Loucy (cell line): ENCODE results near the gene EXOC2.

Source experiments
- EZH2phosphoT487 ChIP-seq: fragments of 200-600 bp; IDR thresholded peaks from 2 replicates; pipeline ENCODE4 v1.6.1; 2018; ENCODE audit warnings: antibody characterized with exemption, mild to moderate bottlenecking, moderate library complexity, borderline replicate concordance
- TF ChIP-seq, protein P1 (sequence below): fragments of 200-600 bp; sonication (generic); conservative IDR thresholded peaks from 2 replicates; pipeline ENCODE4 v1.5.1; 2014; ENCODE audit warnings: mild to moderate bottlenecking, antibody characterized with exemption, low read length

DNA sequence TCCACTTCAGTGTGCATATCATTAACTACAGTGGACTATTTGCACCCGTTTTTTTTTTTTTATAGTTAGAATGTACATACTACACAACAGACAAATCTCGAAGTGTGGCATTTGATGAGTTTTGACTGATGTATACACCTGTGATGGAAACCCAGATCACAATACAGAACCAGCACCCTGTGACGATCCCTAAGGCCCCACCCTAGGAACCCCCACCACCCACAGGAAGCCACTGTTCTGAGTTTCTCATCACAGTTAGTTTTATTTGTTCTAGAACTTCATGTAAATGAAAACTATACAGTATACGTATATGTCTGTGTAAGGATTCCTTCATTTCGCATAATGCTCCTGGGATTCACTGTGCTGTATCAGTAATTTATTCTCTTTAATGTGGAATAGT is 198.5 kb downstream of the EXOC2 start:
- TF ChIP-seq, protein P1, sequence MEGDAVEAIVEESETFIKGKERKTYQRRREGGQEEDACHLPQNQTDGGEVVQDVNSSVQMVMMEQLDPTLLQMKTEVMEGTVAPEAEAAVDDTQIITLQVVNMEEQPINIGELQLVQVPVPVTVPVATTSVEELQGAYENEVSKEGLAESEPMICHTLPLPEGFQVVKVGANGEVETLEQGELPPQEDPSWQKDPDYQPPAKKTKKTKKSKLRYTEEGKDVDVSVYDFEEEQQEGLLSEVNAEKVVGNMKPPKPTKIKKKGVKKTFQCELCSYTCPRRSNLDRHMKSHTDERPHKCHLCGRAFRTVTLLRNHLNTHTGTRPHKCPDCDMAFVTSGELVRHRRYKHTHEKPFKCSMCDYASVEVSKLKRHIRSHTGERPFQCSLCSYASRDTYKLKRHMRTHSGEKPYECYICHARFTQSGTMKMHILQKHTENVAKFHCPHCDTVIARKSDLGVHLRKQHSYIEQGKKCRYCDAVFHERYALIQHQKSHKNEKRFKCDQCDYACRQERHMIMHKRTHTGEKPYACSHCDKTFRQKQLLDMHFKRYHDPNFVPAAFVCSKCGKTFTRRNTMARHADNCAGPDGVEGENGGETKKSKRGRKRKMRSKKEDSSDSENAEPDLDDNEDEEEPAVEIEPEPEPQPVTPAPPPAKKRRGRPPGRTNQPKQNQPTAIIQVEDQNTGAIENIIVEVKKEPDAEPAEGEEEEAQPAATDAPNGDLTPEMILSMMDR = no peak
- no peak for TF ChIP-seq EZH2phosphoT487
